ENCODE data around the gene ANKRD63. TPM values are rescaled to one million over a fixed set of nuclear protein-coding genes. Genes with fewer than 3 reads are reported as not detected.

Gene ANKRD63
- polyA plus RNA-seq, 1 experiment: not detected

- no peak overlapping the region for H3K4me3 ChIP-seq (ENCODE audit: low read depth, low read length)
- POLR2A ChIA-PET: no interaction called here
- peaks cover 7% of the 10 kb centered on the region for H3K27me3 ChIP-seq (ENCODE audit: control insufficient read depth, insufficient read depth, low read length)
- H3K36me3 ChIP-seq (ENCODE audit: control insufficient read depth, insufficient read depth, low read length): no peaks in the 10 kb centered on the region
- CTCF ChIA-PET: interaction anchor here (1.3 to 11.9 kb wide), 5 partner anchors 25 to 123 kb away, joined by 3 to 127 read pairs (median 8); partner anchors contain the start of gene CCDC9B
- TF ChIP-seq CTCF (IDR thresholded peaks at IDR 0.05; ENCODE audit: insufficient read depth, low read depth, low read length): no peak
- DNase-seq (ENCODE audit: low read depth): no peak
Measured at GRCh38 chr15:40313531-40314398, 30.9 kb upstream of the ANKRD63 start.

DNA sequence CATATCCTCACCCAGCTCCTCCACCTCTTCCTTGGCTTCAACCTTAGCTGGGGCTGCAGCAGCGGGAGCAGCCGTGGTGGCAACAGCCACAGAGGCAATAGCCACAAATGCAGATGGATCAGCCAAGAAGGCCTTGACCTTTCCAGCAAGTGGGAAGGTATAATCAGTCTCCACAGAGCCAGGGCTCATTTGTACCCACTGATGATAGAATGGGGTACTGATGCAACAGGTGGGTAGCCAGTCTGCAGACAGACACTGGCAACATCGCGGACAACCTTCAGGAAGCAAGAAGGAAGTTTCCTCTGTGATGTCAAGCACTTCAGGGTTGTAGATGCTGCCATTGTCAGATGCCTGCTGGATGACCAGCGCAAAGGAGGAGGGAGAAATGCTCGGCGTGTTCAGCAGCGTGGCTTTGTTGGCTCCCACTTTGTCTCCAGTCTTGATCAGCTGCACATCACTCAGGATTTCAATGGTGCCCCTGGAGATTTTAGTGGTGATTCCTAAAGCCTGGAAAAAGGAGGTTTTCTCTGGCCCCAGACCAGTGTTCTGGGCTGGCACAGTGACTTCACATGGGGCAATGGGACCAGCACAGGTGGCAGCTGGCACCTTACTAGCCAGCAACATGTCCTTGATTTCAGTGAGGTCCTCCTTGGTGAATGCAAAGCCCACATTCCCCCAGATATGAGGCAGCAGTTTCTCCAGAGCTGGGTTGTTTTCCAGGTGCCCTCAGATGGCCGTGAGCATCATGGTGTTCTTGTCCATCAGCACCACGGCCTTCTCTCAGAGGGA lies 29.7 kb upstream of the ANKRD63 start:
- POLR2A ChIA-PET: no interaction called here
- DNase-seq (ENCODE audit: low read depth): no peak
- no peaks in the 10 kb centered on the region for H3K36me3 ChIP-seq (ENCODE audit: control insufficient read depth, insufficient read depth, low read length)
- CTCF ChIA-PET: interaction anchor here (1.4 to 11.9 kb wide), 8 partner anchors 9 to 109 kb away, joined by 5 to 127 read pairs (median 20); partner anchors contain the start of genes CCDC9B and INAFM2
- H3K4me3 ChIP-seq (ENCODE audit: low read depth, low read length): no peak overlapping the region
- no peak for TF ChIP-seq CTCF (IDR thresholded peaks at IDR 0.05; ENCODE audit: insufficient read depth, low read depth, low read length)
- peaks cover 7% of the 10 kb centered on the region for H3K27me3 ChIP-seq (ENCODE audit: control insufficient read depth, insufficient read depth, low read length)

GRCh38 chr15:40310993-40311392 lies 28.1 kb upstream of the ANKRD63 start:
- CTCF ChIA-PET: interaction anchor here (1.0 to 11.9 kb wide), 12 partner anchors 9 to 111 kb away, joined by 3 to 127 read pairs (median 12); partner anchors contain the start of genes CCDC9B and INAFM2
- POLR2A ChIA-PET: no interaction called here
- DNase-seq (ENCODE audit: low read depth): no peak
- H3K27me3 ChIP-seq (ENCODE audit: control insufficient read depth, insufficient read depth, low read length): peaks cover 15% of the 10 kb centered on the region
- no peak for TF ChIP-seq CTCF (IDR thresholded peaks at IDR 0.05; ENCODE audit: insufficient read depth, low read depth, low read length)
- no peak overlapping the region for H3K4me3 ChIP-seq (ENCODE audit: low read depth, low read length)
- H3K36me3 ChIP-seq (ENCODE audit: control insufficient read depth, insufficient read depth, low read length): no peaks in the 10 kb centered on the region

GRCh38 chr15:40310001-40310959 lies 27.4 kb upstream of the ANKRD63 start:
- DNase-seq (ENCODE audit: low read depth): no peak
- ChIA-PET POLR2A (no interaction called here), CTCF (interaction anchor here (0.7 to 11.9 kb wide), 19 partner anchors 8 to 265 kb away, joined by 3 to 127 read pairs (median 6); partner anchors contain the start of gene INAFM2)

More at GRCh38 chr15:40310001-40310959, 27.4 kb upstream of the ANKRD63 start:
- peak; percentile 66 for TF ChIP-seq CTCF (IDR thresholded peaks at IDR 0.05; ENCODE audit: insufficient read depth, low read depth, low read length)
- Histone ChIP-seq H3K4me3 (ENCODE audit: low read depth, low read length) (no peak overlapping the region), H3K36me3 (ENCODE audit: control insufficient read depth, insufficient read depth, low read length) (no peaks in the 10 kb centered on the region), H3K27me3 (ENCODE audit: control insufficient read depth, insufficient read depth, low read length) (peaks cover 18% of the 10 kb centered on the region)
